OCI-LY3 (cell line): ENCODE results near the gene NOP10.
"Not testable (repeated sequence)": the region's sequence is repeated elsewhere in the genome, so short reads cannot be mapped to it uniquely, and the experiment has no call there.

Experiments
- H2AFZ ChIP-seq: fragments of 200-600, 300-600 bp; shearing (Covaris generic); 2 replicates; pipeline ENCODE4 v1.6.0; 2014; ENCODE audit warnings: antibody characterized with exemption, low read depth, low read length
- H3K27ac ChIP-seq: fragments of 200-600, 300-600 bp; sonication (generic); 2 replicates; pipeline ENCODE4 v1.5.1; 2014; ENCODE audit warnings: mild to moderate bottlenecking, low read length, moderate library complexity, mixed read lengths
- H3K27me3 ChIP-seq: fragments of 200-600, 300-600 bp; sonication (generic); 2 replicates; pipeline ENCODE4 v1.6.1; 2014; ENCODE audit warnings: low read depth, low read length, mixed read lengths
- H3K36me3 ChIP-seq: fragments of 200-600, 300-600 bp; sonication (generic); replicated peaks from 2 replicates; pipeline ENCODE3; 2014; ENCODE audit warnings: low read depth, low read length, mixed read lengths
- H3K4me1 ChIP-seq: fragments of 300-600, 200-600 bp; sonication (generic); 2 replicates; pipeline ENCODE4 v1.6.1; 2014; ENCODE audit warnings: low read length, mixed read lengths
- H3K4me2 ChIP-seq: fragments of 200-600, 300-600 bp; sonication (generic); 2 replicates; pipeline ENCODE4 v1.6.1; 2014; ENCODE audit warnings: low read length, mixed read lengths
- H3K4me3 ChIP-seq: fragments of 300-600, 200-600 bp; sonication (generic); 2 replicates; pipeline ENCODE4 v1.5.1; 2014; ENCODE audit warnings: antibody characterized with exemption, mild to moderate bottlenecking, low read length, moderate library complexity
- H3K79me2 ChIP-seq: fragments of 300-600, 200-600 bp; shearing (Covaris generic); 2 replicates; pipeline ENCODE4 v1.6.1; 2014; ENCODE audit warnings: mild to moderate bottlenecking, low read length, mixed read lengths
- H3K9ac ChIP-seq: fragments of 300-600, 200-600 bp; shearing (Covaris generic); 2 replicates; pipeline ENCODE4 v1.6.0; 2014; ENCODE audit warnings: mild to moderate bottlenecking, low read length, moderate library complexity
- H3K9me3 ChIP-seq: fragments of 200-600, 300-600 bp; shearing (Covaris generic); 2 replicates; pipeline ENCODE4 v1.6.1; 2014; ENCODE audit warnings: low read length, mixed read lengths; ENCODE audit not compliant: insufficient read depth
- H4K20me1 ChIP-seq: fragments of 200-600, 300-600 bp; sonication (generic); 2 replicates; pipeline ENCODE4 v1.6.1; 2016; ENCODE audit warnings: low read length, mixed read lengths; ENCODE audit not compliant: insufficient read depth
- CTCF ChIP-seq: fragments of 200-600, 300-600 bp; sonication (generic); IDR thresholded peaks from 2 replicates; pipeline ENCODE4 v1.5.1; 2014; ENCODE audit warnings: antibody characterized with exemption, low read length, low read depth
- EZH2phosphoT487 ChIP-seq: fragments of 200-600 bp; shearing (Covaris generic); IDR thresholded peaks from 2 replicates; pipeline ENCODE4 v1.6.1; 2018; ENCODE audit warnings: antibody characterized with exemption, mixed run types, low read depth

Gene NOP10

DNA sequence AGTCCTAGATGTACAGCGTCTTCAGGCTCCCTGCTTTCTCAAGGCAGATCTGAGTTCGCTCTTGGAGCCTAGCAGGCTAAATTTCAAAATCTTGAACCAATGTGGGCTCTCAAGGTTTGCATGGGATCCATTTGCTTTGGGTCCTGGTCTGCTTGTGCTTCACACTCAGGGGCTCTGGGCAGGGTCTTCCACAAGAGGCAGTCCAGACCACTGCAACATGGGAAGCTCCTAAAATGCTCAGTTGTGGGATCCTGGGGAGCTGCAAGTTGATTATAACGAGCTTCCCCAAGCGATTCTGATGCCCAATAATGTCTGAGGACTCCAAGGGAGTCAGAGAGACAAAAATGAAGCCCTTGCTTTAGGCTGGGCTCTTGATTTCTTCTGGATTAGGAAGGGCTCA is 6.8 kb upstream of the NOP10 start:
- no peaks in the 10 kb centered on the region for H3K27me3 ChIP-seq
- no peaks in the 10 kb centered on the region for H3K9me3 ChIP-seq
- TF ChIP-seq CTCF (no peak), EZH2phosphoT487 (no peak)
- no peak overlapping the region for H3K4me3 ChIP-seq
- no peak overlapping the region for H3K27ac ChIP-seq
- H3K4me1 ChIP-seq: no peaks in the 10 kb centered on the region
- H3K79me2 ChIP-seq: no peaks in the 10 kb centered on the region
- H3K4me2 ChIP-seq: no peak overlapping the region
- no peak overlapping the region for H3K9ac ChIP-seq
- H2AFZ ChIP-seq: no peak overlapping the region
- H4K20me1 ChIP-seq: no peaks in the 10 kb centered on the region
- peaks cover 5% of the 10 kb centered on the region for H3K36me3 ChIP-seq

DNA sequence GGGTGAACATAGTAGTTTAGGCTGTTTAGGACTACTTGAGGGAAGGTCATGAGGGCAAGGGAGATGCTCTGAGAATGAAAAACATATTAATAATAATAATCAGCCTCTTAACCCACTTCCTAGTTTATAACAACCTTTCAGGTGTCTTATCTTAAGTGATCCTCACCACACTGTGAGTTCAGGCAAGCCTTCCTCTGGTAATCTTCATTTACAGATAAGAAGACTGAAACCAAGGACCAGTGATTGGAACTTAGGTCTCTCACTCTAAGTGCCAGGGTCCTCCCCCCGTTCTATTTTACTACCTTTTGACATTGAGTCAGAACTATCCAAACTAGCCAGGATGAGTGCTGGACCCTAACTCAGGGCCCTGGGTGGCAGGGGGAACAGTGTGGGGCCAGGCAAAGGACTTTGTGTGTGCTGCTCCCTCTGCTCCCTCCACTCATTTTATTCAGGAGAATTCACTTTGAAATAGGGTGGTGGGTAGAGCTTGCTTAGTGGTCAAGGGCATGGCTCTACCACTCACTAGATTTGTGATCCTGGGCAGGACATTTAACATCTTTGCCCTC is 5.9 kb upstream of the NOP10 start:
- Histone ChIP-seq H3K9ac (no peak overlapping the region), H3K36me3 (no peaks in the 10 kb centered on the region), H3K79me2 (no peaks in the 10 kb centered on the region), H4K20me1 (no peaks in the 10 kb centered on the region), H3K27ac (no peak overlapping the region), H3K9me3 (no peaks in the 10 kb centered on the region), H2AFZ (no peak overlapping the region), H3K4me1 (no peaks in the 10 kb centered on the region), H3K27me3 (no peaks in the 10 kb centered on the region), H3K4me2 (no peak overlapping the region), H3K4me3 (no peak overlapping the region)
- TF ChIP-seq EZH2phosphoT487 (no peak), CTCF (no peak)

DNA sequence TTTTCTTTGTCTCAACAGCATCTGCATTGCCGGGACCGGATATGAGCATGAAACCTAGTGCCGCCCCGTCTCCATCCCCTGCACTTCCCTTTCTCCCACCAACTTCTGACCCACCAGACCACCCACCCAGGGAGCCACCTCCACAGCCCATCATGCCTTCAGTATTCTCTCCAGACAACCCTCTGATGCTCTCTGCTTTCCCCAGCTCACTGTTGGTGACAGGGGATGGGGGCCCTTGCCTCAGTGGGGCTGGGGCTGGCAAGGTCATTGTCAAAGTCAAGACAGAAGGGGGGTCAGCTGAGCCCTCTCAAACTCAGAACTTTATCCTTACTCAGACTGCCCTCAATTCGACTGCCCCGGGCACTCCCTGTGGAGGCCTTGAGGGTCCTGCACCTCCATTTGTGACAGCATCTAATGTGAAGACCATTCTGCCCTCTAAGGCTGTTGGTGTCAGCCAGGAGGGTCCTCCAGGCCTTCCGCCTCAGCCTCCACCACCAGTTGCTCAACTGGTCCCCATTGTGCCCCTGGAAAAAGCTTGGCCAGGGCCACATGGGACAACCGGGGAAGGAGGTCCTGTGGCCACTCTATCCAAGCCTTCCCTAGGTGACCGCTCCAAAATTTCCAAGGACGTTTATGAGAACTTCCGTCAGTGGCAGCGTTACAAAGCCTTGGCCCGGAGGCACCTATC is 5.2 kb upstream of the NOP10 start:
- Histone ChIP-seq H3K9ac (no peak overlapping the region), H3K36me3 (no peaks in the 10 kb centered on the region), H3K27ac (no peak overlapping the region), H4K20me1 (no peaks in the 10 kb centered on the region), H3K4me1 (peaks cover 4% of the 10 kb centered on the region; the same call in 1 of the 2 replicates), H3K79me2 (no peaks in the 10 kb centered on the region), H3K4me3 (no peak overlapping the region), H3K4me2 (no peak overlapping the region), H3K27me3 (no peaks in the 10 kb centered on the region), H2AFZ (no peak overlapping the region), H3K9me3 (no peaks in the 10 kb centered on the region)
- TF ChIP-seq EZH2phosphoT487: no peak

GRCh38 chr15:34342213-34342736 is 661 bp downstream of the NOP10 start:
- not testable (repeated sequence) for H2AFZ ChIP-seq
- Histone ChIP-seq H3K79me2 (peaks cover 21% of the 10 kb centered on the region), H3K27ac (peak overlapping the region; percentile 72)

More at GRCh38 chr15:34342213-34342736, 661 bp downstream of the NOP10 start:
- H4K20me1 ChIP-seq, H3K4me1 ChIP-seq, H3K9me3 ChIP-seq, H3K27me3 ChIP-seq: not testable (repeated sequence)
- Histone ChIP-seq H3K36me3 (peaks cover 21% of the 10 kb centered on the region), H3K9ac (peak overlapping the region; percentile 80), H3K4me2 (peak overlapping the region; percentile 21), H3K4me3 (peak overlapping the region; percentile 82)
